22Rv1 (cell line): ENCODE results near the gene TSBP1.
"Not testable (repeated sequence)": the region's sequence is repeated elsewhere in the genome, so short reads cannot be mapped to it uniquely, and the experiment has no call there.

Experiments
- CTCF ChIP-seq: fragments of 450-650 bp; IDR thresholded peaks from 2 replicates; pipeline ENCODE4 v1.5.1; 2017; ENCODE audit warnings: mild to moderate bottlenecking
- ZFX ChIP-seq: fragments of 450-650 bp; IDR thresholded peaks from 2 replicates; pipeline ENCODE4 v1.6.1; 2017; ENCODE audit warnings: antibody characterized with exemption, borderline replicate concordance

GRCh38 chr6:32273801-32274577, 97.7 kb downstream of the TSBP1 start:
- not testable (repeated sequence) for TF ChIP-seq CTCF, ZFX
